GM18508 (cell line): ENCODE measurements around the gene CENPT.
A peak's percentile ranks its signal among the peaks of the same experiment; 100 is the strongest.

Experiments
- ATAC-seq: cut with Tn5 transposase; IDR thresholded peaks from one replicate; pipeline ENCODE4 v1.9.1; 2021; ENCODE audit warnings: moderate number of reproducible peaks; ENCODE audit not compliant: insufficient read depth, unreplicated experiment

The CENPT gene

DNA sequence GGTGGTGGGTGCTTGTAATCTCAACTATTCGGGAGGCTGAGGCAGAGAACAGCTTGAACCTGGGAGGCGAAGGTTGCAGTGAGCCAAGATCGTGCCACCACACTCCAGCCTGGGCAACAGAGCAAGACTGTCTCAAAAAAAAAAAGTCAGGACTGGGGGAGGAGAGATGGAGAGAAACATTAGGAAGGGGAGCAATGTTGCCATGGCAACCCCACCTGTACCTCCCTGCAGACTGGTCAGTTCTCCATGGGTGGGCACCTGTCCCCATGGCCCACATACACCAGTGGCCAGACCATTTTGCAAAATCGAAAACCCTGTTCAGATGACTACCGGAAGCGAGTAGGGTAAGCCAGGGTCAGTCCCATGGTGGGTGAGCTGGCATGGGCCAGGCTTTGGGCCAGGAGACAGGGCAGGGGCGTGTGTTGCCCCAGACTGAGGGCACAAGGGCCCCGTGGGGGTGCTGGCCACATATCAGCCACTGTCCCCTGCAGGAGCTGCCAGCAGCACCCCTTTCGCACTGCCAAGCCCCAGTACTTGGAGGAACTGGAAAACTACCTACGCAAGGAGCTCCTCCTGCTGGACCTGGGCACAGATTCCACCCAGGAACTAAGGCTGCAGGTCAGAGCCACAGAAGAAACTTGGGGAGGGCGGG, 26.8 kb downstream of the CENPT start:
- ATAC-seq = no peak

GRCh38 chr16:67814567-67814966, 32.9 kb downstream of the CENPT start:
- no peak for ATAC-seq

GRCh38 chr16:67811899-67812298, 35.6 kb downstream of the CENPT start:
- ATAC-seq = no peak

GRCh38 chr16:67807148-67807682, 40.3 kb downstream of the CENPT start:
- ATAC-seq = no peak

GRCh38 chr16:67806428-67807147, 40.9 kb downstream of the CENPT start, which contains the start of the genes RANBP10 and TSNAXIP1:
Gene RANBP10 (minus strand): TSS chr16:67806560. CDS start chr16:67806536, 24 bp downstream.
Gene TSNAXIP1 (plus strand): TSS chr16:67806889. CDS start chr16:67807150, 261 bp downstream.
- peak; percentile 89 for ATAC-seq

DNA sequence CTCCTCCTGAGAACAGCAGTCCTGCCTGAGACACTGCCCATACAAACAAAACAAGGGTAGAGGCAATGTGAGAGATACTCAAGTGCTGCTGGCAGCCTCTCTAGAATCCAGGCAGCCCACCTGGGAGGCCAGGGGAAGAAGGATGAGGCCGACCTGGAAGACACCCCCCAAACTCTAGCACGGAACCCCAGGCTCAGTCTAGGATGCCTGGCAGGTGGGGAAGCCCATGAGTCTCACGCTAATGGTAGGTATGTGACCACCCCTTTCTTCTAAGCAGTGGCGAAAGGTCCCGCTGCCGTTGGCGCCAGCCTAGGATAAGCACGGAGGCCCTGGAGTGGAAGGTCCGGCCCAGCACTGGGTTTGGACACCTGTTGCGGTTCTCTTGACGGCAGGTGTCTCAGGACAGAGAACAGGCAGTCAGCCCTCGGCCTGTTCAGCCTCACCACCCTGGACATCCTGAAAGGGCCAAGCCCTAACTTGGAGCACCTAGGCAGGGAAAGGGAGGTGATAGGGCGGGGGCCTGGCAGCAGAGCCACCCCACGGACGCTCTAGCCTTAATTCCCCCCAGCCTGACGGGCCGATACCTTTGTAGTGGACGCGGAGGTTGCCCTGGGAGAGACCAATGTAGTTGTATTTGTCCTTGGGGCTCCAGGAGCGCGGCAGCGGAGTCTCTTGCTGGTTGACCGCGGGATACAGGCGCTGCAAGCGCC, 41.6 kb downstream of the CENPT start:
- ATAC-seq = no peak

- ATAC-seq = no peak
Measured at GRCh38 chr16:67804853-67805542, 42.5 kb downstream of the CENPT start.

DNA sequence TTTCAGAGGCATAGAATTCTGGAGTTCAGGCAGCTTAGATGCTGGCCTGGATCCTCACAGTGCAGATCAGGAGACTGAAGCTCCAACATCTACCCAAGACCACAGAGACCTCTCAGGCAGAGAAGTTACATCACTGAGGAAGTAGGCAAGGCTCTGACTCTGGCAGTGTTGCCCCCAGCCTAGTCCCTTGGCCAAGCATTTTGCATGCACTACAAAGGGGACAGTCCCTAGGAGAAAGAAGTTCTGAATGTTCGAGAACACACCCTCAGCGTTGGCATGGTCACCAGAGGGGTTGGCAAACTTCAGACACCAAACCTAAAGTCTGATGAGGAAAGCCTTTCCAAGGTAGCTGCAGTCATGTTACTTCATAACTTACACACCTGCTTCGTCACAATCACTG, 43.6 kb downstream of the CENPT start:
- no peak for ATAC-seq

DNA sequence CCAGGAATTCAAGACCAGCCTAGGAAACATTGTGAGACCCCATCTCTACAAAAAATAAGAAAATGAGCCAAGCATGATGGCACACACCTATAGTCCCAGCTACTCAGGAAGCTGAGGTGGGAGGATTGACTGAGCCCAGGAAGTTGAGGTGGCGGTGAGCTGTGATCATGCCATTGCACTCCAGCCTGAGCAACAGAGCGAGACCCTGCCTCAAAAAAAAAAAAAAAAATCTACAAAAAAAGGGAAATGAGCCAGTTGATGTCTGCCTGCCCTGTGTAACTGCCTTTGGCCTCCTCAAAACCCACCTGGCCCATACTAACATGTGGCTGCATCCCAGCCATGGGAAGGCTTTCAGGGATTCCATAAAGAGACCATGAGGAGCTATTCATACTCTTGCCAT, 45.6 kb downstream of the CENPT start:
- ATAC-seq = no peak

DNA sequence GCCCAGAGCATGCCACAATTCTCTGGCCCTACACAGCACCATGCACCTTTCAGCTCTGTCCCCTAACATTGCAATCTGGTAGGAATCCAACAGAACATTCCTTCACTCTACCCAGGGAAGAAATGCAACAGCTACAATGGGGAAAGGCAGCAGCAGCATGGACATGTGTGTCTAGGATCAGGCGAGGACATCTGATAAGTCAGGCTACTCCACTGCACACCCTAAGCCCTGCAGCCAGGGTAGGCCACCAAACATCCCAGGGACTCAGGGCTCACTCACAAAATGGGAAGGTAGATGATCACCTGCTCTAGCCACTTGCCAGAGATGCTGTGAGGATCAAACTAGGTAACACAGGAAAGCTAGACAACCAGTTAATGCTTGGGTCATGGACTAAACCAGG, 46.3 kb downstream of the CENPT start:
- ATAC-seq = no peak

DNA sequence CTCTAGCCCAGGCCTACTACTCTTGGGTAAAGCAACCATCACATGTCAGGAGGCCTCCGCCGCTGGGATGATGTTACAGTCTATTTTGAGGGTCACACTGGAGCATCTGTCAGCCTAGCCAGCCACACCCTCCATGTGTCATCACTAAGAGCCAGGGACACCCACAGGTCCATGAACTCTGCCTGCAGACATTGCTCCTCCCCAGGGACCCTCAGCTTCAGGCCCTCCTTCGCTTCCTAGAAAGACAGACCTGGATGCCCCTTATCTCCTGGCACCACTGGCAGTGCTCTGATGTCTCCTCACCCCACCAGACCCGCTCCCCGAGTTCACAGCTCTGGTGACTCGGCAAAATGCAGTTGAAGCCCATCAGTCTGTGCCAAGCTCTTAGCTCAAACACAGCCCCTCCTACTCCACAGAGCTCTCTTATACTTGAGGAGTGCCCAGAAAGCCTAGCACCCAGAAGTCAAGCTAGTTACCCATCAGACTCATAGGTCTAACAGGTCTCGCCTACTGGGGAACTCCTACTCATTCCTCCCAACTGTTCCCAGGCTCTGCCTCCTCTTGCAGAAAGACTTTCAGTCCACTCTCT, 47.1 kb downstream of the CENPT start:
- no peak for ATAC-seq

DNA sequence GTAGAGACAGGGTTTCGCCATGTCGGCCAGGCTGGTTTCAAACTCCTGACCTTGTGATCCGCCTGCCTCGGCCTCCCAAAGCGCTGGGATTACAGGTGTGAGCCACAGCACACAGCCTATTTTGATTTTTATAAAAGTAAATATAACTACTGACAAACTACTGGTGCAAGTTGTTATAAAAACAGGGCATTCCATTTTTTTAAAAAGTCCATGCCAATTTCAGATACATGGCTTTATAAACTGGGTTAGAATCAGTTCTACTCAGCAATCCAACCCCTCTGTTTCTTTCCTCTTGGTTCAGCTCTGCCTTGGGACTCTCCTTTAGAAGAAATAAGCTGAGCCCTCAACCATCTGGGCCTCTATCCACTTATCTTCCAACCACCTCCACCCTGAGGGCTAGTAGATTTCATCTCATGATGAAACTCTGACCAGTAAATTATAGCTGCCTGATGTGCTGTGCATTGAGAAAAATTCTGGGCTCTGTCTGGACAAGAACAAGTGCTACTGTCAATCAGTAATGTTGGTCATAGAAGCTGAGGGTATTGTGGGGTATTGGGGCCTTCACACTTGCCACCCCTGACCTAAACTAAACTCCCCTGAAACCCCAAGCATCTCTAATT, 51.3 kb downstream of the CENPT start:
- no peak for ATAC-seq

DNA sequence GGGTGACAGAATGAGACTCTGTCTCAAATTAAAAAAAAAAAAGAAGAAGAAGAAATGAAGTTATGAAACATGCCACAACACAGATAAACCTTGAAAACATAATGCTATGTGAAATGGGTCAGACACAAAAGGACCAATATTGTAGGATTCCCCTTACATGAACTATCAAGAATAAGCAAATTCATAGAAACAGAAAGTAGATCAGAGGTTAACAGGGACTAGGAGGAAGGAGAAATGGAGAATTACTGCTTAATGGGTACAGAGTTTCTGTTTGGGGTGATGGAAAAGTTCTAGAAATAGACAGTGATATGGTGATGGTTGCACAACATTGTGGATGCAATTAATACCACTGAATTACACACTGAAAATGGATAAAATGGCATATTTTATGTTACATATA, 57.4 kb downstream of the CENPT start:
- ATAC-seq = no peak

DNA sequence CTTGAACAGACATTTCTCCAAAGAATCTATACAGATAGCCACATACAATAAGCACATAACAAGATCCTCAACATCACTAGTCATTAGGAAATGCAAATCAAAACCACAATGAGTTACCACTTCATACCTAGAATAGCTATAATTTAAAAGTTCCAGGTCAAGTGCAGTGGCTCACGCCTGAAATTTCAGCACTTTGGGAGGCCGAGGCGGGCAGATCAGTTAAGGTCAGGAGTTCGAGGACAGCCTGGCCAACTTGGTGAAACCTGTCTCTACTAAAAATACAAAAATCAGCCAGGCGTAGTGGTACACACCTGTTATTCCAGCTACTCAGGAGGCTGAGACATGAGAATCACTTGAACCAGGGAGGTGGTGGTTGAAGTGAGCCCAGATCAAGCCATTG, 61.0 kb downstream of the CENPT start:
- ATAC-seq = no peak

DNA sequence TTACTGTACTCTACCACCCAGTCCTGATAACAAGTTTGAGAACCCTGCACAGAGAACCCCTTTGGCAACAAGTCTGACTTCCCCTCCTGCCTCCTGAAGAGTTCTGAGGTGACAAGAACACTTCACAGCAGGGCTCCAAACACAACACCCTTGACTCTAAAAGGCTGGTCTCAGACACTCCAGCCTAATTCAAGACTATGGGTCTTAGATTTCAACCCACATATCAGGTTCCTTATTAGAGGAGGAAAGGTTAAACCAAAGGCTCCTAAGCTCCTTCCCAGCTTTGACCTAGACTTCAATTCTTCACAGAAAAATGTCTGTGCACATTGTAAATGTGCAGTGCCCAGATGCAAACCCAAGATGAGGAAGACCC, 64.2 kb downstream of the CENPT start:
- ATAC-seq = no peak

- no peak for ATAC-seq
Measured at GRCh38 chr16:67782567-67783352, 64.7 kb downstream of the CENPT start.

DNA sequence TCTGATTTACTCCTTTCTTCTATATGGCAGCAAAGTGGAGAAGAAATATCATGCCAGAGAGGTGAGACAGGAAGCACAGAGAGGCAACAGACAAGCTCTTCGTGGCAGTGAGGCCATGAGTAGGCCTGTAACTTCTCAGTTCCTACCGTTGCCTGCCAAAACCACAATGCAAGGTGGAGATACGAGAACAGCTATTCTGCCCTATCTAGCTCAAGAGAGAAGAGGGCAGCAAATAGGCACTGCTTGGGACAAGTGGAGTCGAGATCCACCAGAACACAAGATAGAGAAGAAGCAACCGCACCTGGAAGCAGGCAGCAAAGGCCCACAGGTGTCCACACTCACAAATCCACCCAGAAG, 66.0 kb downstream of the CENPT start:
- no peak for ATAC-seq

DNA sequence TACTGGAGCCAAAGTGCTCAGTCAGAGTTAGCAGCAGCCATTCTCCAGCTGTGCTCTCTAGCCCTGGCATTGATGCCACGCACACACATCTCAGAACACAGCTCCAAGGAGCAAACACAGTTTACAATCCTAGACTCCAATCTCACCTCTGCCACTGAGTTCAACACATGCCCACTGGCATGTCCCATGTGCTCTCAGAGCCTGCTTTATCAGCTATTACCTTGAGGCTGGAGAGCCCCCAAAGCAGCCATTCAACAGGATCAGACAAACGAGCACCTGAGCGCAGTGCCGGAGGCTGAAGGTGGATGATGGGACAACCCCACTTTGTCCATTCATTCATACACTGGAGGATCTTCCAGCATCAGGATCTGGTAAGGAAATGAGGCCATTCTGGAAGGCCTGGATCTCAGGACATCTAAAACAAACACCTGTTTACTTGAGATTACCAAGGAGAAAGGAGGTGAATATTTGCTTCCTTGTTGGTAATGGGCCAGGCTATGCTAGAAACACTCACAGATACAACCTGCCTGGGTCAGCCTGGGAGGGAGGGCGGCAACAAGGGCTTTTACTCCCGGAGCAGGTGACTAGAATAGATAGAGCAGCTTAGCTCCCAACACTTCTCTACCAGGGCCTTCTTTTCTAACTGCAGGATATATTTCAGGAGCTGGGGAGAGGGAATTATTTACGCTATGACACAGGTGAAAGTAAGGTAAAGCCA, 66.5 kb downstream of the CENPT start:
- no peak for ATAC-seq
